ENCODE data around the gene B4GALT6.

DNA sequence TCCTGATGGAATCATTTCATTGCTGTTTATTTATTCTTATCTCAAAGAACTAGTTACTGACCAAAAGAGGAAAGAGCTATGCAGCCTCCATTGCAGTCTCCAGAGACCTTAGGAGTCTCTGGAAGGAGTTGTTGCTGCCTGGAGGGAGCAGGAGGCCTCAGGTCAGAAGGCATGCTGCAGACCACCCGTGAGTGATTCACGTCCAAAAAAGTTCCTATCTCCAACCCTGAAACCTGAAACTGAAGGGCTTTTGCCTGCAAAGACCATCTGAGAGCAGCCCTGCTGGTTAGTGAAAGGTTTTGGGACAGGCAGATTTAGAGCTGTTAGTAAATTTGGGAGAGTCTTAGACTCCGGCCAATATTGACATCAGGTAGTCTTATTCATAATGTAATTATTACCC, 47.2 kb upstream of the B4GALT6 start:
- TF ChIP-seq POLR2AphosphoS5 (IDR thresholded peaks at IDR 0.05; ENCODE audit: low read depth, low read length) (no peak), POLR2A (IDR thresholded peaks at IDR 0.05; ENCODE audit: low read depth, low read length) (no peak), TAF1 (IDR thresholded peaks at IDR 0.05; ENCODE audit: borderline replicate concordance, low read depth, low read length) (no peak)

Data from GM12892 (cell line).